Cerebellar nuclear complex (tissue), 1 donor: ENCODE data around the gene UGCG.
"Not testable (repeated sequence)": the region's sequence is repeated elsewhere in the genome, so short reads cannot be mapped to it uniquely, and the experiment has no call there.

Source experiments
- DNase-seq, 2 experiments: peaks; one replicate each; lab custom pipeline; 2025; lab: John Stamatoyannopoulos, UW

UGCG gene

DNA sequence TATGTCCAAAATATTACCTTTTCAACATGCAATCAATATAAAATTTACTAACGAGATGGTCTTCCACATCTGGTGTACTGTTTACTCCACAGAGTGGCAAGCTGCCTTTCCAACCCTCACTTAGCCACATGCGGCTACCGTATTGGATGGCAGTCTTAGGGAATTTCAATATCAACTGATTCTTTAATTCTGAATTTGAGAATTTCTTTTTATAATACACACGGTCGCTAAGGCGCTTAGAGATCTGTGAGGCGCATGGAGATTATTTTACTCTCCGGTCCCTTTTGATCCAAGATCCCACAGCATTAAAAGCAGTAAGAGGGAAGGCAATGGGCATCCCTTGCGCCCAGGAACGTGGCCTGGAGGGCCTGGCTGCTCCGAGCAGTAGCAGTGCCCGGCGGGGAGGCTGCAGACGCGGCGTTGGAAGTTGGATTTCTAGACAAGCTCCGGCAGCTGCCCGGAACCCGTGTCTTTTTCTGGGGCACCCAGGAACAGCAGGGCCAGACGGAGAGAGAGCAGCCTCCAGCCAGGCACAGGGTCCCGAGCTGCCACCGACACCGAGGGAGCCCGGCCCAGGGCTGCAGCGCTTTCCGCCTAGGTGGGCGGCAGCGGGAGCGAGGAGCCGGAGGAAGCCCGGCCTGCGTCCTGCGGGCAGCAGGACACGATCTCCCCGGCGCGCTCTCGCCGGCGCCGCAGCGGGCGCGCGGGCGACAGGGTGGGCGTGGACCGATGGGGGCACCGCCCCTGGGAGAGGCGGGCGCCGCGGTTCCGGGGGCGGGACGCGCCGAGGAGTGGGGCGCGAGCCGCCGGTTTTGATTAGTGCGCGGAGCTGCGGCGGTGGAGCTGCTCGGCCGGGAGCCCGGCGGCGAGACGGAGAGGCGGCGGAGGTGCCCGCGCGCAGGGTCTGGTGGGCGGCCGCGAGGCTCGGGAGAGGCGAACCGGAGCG, at the start of gene UGCG:
Gene UGCG, plus strand, starts transcription at position 819 of the 946 bp plus-strand sequence. CDS start 402 bp downstream, outside the sequence.
- peak; percentile 32 to 61 for DNase-seq

DNA sequence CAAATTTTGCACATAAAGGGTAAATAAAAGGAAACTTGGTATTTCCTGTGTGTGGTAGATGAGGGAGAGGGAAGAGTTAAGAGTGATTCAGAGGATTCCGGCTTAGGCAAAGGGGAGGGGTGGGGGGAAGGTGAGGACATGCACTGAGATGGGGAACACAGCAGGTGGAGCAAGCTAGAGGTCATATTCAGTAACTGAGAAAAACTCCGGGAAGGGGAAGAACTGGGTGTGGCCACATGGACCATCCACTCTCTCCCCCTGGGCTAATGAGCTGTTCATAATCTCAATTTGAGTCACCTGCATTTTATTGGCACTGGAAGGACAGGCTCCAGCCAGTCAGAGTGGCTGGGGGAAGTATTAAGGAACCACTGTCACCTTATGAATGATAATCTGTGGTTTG, 45.1 kb upstream of the UGCG start:
- DNase-seq: no peak

GRCh38 chr9:111852291-111852690, 44.3 kb upstream of the UGCG start:
- no peak for DNase-seq

- no peak for DNase-seq
Observed at GRCh38 chr9:111853450-111853827, 43.2 kb upstream of the UGCG start.

DNA sequence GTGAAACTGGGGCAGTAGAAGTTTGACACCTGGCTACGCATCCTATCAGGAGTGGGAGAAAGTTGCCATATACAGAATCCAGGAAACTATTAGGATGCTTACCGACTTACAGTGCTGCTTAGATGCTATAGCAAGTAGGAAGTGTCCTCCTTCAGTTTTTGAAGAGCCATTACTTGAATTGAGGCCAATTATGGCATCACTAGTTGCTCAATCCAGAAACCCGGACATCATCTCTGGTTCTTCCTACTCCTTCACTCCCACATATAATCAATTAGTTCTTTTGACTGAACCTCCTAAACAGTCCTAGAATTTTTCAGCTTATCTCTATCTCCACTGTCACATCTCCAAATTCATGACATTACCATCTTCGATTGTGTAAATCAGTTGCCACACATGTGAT, 41.8 kb upstream of the UGCG start:
- no peak for DNase-seq

GRCh38 chr9:111857555-111858211, 38.9 kb upstream of the UGCG start:
- DNase-seq: no peak

DNA sequence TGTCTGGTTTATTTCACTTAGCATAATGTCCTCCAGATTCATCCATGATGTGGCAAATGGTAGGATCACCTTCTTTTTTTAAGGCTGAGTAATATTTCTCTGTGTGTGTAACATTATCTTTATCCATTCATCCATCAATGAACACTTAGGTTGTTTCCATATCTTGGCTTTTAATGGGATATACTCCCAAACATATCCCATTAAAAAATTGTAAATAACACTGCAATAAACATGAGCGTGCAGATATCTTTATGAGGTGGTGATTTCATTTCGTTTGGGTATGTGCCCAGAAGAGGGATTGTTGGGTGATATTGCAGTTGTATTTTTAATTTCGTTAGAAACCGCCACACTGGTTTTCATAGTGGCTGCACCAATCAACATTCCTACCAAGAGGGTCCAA, 36.2 kb upstream of the UGCG start:
- no peak for DNase-seq

DNA sequence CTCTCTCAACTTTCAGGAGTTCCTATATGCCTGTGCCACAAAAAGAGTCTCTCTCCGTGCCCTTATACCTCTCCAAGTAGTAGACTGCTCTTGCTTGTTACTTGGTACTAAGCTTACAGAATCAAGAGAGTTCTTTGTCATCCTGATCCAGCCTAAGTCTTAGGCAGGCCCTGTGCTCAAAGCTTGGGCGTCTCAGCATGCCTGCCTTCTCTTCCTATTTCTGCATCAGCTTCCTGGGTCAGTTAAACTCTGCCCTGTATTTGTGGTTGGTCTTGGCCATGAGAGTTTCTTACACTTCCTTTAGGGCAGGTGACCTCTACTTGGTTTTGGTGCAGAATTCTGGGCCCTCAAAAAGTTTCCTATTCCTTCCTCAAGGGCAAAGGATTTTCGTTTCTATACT, 33.0 kb upstream of the UGCG start:
- DNase-seq: no peak

GRCh38 chr9:111866976-111867375, 29.6 kb upstream of the UGCG start:
- no peak for DNase-seq

- no peak for DNase-seq
Observed at GRCh38 chr9:111868475-111868874, 28.1 kb upstream of the UGCG start.

DNA sequence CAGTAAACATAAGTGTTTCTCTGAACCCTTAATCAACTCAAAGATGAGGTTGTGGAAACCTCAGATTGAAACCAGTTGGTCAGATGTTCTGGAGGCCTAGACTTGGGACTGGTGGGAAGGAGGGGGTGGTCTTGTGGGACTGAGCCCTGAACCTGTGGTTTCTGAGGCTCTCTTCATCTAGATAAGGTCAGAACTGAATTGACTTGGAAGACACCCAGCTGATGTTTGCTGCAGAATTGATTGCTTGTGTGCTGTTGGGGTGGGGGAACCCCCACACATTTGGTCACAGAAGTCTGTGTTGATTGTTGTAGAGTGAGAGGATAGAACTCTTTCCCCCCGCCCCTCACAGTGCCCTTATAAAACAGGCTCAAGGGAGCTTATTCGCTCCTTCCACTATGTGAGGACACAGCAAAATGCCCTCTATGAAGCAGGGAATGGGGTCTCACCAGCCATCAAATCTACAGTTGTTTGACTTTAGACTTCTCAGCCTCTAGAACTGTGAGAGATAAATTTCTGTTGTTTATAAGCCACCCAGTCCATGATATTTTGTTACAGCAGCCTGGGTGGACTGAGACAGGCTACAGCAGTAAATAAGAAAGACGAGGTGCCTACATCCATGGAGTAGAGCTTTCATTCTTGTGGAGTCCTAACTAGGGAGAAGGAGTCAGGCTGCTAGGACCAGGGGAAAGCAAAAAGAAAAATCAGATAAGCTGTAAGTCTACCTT, 25.7 kb upstream of the UGCG start:
- no peak for DNase-seq

GRCh38 chr9:111871499-111871855, 25.1 kb upstream of the UGCG start:
- no peak for DNase-seq

DNA sequence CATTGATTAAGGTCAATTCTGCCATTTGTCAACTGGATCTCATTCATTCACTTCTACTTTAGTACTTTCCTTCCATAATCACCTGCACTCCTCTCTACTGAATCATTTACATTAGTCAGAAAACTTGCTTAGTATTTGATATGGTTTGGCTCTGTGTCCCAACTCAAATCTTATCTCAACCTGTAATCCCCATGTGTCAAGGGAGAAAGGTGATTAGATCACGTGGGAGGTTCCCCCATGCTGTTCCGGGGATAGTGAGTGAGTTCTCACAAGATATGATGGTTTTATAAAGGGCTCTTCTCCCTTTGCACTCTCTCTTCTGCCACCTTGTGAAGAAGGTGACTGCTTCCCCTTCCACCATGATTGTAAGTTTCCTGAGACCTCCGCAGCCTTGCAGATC, 23.7 kb upstream of the UGCG start:
- DNase-seq: no peak

DNA sequence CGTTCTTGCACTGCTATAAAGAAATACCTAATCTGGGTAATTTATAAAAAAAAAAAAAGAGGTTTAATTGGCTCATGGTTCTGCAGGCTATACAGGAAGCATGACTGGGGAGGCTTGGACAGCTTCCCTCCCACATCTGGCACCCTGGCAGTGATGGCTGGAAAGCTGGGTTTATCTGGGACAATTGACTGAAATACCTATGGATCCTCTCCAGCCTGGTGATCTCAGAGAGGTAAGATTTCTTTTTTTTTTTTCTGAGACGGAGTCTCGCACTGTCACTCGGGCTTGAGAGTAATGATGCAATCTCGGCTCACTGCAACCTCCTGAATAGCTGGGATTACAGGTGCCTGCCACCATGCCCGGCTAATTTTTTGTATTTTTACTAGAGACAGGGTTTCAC, 22.7 kb upstream of the UGCG start:
- no peak for DNase-seq

- no peak for DNase-seq
Observed at GRCh38 chr9:111874500-111874899, 22.1 kb upstream of the UGCG start.

- not testable (repeated sequence) for DNase-seq
Observed at GRCh38 chr9:111875291-111875690, 21.3 kb upstream of the UGCG start.

GRCh38 chr9:111875691-111876090, 20.9 kb upstream of the UGCG start:
- DNase-seq: not testable (repeated sequence)

DNA sequence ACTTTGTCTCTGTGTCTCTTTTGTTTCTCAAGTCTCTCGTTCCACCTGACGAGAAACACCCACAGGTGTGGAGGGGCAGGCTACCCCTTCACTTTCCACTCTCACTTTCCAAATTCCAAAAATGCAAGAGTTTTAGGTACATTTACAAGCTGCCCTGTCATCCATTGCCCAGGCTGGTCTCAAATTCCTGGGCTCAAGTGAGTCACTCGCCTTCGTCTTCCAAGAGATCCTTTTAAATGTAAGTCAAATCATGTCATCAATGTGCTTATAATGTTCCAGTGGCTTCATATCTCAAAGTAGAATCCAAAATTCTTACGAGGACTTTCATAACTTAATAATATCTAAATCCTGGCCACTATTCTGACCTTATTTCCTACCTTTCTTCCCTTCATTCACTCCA, 20.4 kb upstream of the UGCG start:
- DNase-seq: no peak

DNA sequence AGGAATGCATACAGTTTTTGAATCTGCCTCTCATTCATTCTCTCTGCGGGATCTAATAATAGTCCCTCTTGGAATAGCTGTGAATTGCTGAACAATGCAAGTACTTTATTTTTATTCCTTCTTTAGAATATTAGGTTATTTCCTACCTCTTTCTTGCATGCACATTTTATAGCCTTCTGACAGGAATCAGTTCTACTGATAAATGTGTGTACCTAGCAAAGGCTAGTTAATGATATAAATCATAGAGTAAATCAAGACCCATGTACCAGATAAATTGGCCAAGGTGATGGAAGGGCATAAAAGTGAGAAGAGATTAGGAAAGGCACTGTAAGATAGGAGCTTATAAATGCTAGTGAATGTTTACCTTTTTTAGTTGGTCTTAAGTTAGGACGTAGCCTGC, 19.2 kb upstream of the UGCG start:
- DNase-seq: no peak

- no peak for DNase-seq
Observed at GRCh38 chr9:111878946-111879345, 17.7 kb upstream of the UGCG start.

GRCh38 chr9:111886983-111887718, 9.5 kb upstream of the UGCG start:
- DNase-seq: no peak

GRCh38 chr9:111890334-111890733, 6.3 kb upstream of the UGCG start:
- no peak for DNase-seq
